K562 (cell line): ENCODE measurements around the gene EFCC1.

Experiments used
- CHD1 ChIP-seq: fragments of 200-600 bp; sonication (generic); IDR thresholded peaks from one replicate; pipeline ENCODE4 v1.6.1; 2012; ENCODE audit warnings: mild to moderate bottlenecking, moderate library complexity, low read length, inconsistent platforms
- POLR2A ChIP-seq: fragments of 450-650 bp; conservative IDR thresholded peaks from 2 replicates; pipeline ENCODE4 v1.6.1; 2016
- SNRNP70 ChIP-seq: fragments of 200-400 bp; formaldehyde crosslinking; optimal IDR thresholded peaks from 2 replicates; pipeline ENCODE3; 2017; ENCODE audit warnings: low read depth, low read length
- TAF1 ChIP-seq: IDR thresholded peaks from 2 replicates; pipeline ENCODE4 v1.6.1; 2011; ENCODE audit warnings: mild to moderate bottlenecking, low read length, moderate library complexity; ENCODE audit not compliant: insufficient read depth, control insufficient read depth, severe bottlenecking; ENCODE audit errors: extremely low read depth
- TF ChIP-seq, protein P1 (sequence below), 3 experiments: IDR thresholded peaks in 2 of 3; conservative IDR thresholded peaks in 1 of 3; 2 replicates each; pipeline ENCODE4 v1.5.1; 2011 to 2012; ENCODE audit warnings: low read length in 3 of 3, mild to moderate bottlenecking in 3 of 3, control low read depth in 2 of 3, improper control_type of control experiment in 1 of 3, inconsistent platforms in 1 of 3, low read depth in 1 of 3, mixed read lengths in 1 of 3, moderate library complexity in 1 of 3; ENCODE audit not compliant: insufficient read depth in 2 of 3

- TF ChIP-seq, protein P1, sequence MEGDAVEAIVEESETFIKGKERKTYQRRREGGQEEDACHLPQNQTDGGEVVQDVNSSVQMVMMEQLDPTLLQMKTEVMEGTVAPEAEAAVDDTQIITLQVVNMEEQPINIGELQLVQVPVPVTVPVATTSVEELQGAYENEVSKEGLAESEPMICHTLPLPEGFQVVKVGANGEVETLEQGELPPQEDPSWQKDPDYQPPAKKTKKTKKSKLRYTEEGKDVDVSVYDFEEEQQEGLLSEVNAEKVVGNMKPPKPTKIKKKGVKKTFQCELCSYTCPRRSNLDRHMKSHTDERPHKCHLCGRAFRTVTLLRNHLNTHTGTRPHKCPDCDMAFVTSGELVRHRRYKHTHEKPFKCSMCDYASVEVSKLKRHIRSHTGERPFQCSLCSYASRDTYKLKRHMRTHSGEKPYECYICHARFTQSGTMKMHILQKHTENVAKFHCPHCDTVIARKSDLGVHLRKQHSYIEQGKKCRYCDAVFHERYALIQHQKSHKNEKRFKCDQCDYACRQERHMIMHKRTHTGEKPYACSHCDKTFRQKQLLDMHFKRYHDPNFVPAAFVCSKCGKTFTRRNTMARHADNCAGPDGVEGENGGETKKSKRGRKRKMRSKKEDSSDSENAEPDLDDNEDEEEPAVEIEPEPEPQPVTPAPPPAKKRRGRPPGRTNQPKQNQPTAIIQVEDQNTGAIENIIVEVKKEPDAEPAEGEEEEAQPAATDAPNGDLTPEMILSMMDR (IDR thresholded peaks at IDR 0.05 in 2 of 3, conservative IDR thresholded peaks at IDR 0.05 in 1 of 3; ENCODE audit: insufficient read depth in 2 of 3, low read depth in 1 of 3, low read length in 3 of 3), result no peak
- no peak for TF ChIP-seq CHD1
- no peak for TF ChIP-seq TAF1
- TF ChIP-seq SNRNP70, result no peak
- TF ChIP-seq POLR2A, result no peak
These were observed 39.6 kb downstream of the EFCC1 start for GRCh38 chr3:129040579-129041300.
